Measurements from ENCODE around the gene MC1R. TPM values are rescaled to one million over a fixed set of nuclear protein-coding genes. Genes with fewer than 3 reads are reported as not detected.

The MC1R gene
- total and polyA plus RNA-seq, 10 of the 15 experiments (the other 5 are each of a cell fraction or from before 2014, with no cell fraction given), result 0.06 to 2.3 (median 0.45) TPM

DNA sequence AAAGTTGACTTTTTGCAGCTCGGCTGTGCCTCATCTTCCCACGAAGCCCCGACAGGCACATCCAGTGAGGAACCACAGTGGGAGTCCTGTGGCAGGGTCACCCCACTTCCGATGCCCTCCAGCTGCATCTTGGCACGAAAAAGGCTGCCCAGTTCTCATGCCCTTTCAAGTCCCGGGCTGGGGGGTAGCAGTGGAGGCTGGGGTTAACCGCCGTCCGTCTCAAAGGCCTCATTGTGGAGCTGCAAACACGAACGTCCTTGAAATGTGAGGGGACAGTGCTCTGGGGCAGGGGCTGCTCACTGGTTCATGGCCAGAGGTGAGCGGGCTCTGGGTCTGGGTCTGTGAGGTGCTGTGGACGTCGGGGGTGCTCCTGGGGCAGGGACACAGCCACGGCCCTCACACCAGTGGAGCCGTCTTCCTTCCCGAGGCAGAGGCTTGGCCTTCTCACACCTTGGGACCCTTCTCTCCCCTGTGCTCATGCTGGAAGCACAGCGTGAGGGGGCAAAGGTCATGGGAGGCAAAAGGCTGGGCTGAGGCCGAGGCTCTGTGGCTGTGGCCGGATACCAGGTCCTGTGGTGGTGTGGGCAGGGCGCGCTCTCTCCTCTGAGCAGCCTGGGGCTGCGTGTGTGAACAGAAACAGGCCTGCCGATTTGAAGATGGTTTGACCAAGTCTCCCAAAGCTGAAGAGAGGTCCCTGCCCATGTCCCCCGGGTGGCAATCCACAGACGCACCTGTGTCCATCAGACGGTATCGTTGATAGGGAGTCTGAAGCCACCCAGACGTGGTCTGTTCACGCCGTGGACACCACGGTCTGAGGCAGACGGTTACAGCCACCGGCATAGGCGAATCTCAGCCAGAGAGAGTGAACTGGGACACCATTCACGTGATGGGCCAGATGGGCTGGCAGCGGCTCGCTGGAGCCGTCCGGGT lies 3.1 kb upstream of the MC1R start:
- no peak for FAIRE-seq
- no peak overlapping the region for H3K4me3 ChIP-seq
- no peaks in the 10 kb centered on the region for H3K79me2 ChIP-seq (ENCODE audit: control insufficient read depth, insufficient read depth, low read length)
- no peaks in the 10 kb centered on the region; the same call in 1 of the 2 replicates for H4K20me1 ChIP-seq (ENCODE audit: control insufficient read depth, insufficient read depth)
- ChIA-PET RAD21 (ENCODE audit: unreplicated experiment) (no interaction called here), POLR2A (no interaction called here), SMC1A (ENCODE audit: uncharacterized antibody, unreplicated experiment) (interaction anchor here (0.7 to 1.1 kb wide), 2 partner anchors 10 to 216 kb away, joined by 3 read pairs; no protein-coding TSS in a partner anchor), CTCF (no interaction called here)
- H3K4me2 ChIP-seq (ENCODE audit: control insufficient read depth, insufficient read depth), result no peak overlapping the region
- TF ChIP-seq SMAD1 (IDR thresholded peaks at IDR 0.05; ENCODE audit: low read depth, partially characterized antibody), result no peak
- TF ChIP-seq ESRRA (IDR thresholded peaks at IDR 0.05; ENCODE audit: low read length), result no peak
- TF ChIP-seq MEF2A (IDR thresholded peaks at IDR 0.05; ENCODE audit: insufficient read depth, low read depth, low read length), result no peak
- no peak for TF ChIP-seq POLR2AphosphoS5 (IDR thresholded peaks at IDR 0.05; ENCODE audit: low read length)
- H3K27ac ChIP-seq (ENCODE audit: control insufficient read depth, insufficient read depth), result no peak overlapping the region
- peaks cover 0 to under 1% of the 10 kb centered on the region in 2 experiments; a peak in 1 of 4 replicates for H3K27me3 ChIP-seq (replicated peaks in 1 of 2; ENCODE audit: control insufficient read depth in 2 of 2, insufficient read depth in 2 of 2, low read length in 1 of 2)
- WGBS (ENCODE audit: insufficient coverage, insufficient replicate concordance, low lambda C conversion rate, missing lambda C conversion rate), result 95% methylated on average over 40 of the region's 40 CpGs
- H3K4me1 ChIP-seq (ENCODE audit: control insufficient read depth, insufficient read depth, low read length), result peaks cover 11% of the 10 kb centered on the region
- no peak overlapping the region for H2AFZ ChIP-seq (ENCODE audit: control insufficient read depth, low read depth, low read length)
- no peak for ATAC-seq
- H3K9ac ChIP-seq (ENCODE audit: control insufficient read depth, insufficient read depth, low read length), result no peak overlapping the region
- intact Hi-C loops (cut with micrococcal nuclease; ENCODE audit: unreplicated experiment) (loop anchor here (10.0 kb wide), 1 partner anchor 211 kb away; the partner anchor contains the start of gene SPATA2L), in situ Hi-C loops (cut with MboI) (no loop called here)
- H3K36me3 ChIP-seq (ENCODE audit: control insufficient read depth in 2 of 2, insufficient read depth in 2 of 2, low read length in 1 of 2), result peaks cover 2 to 3% of the 10 kb centered on the region in 2 experiments; a peak in 3 of 4 replicates
- BruUV-seq (replicated peaks), result no TSS peak
- no peaks in the 10 kb centered on the region for H3K9me3 ChIP-seq (replicated peaks; ENCODE audit: control insufficient read depth, insufficient read depth, low read length)
- no peak for DNase-seq (ENCODE audit: low read depth, low spot score)
